CD14-positive monocyte (primary cell): ENCODE data around the gene TMEM135. TPM values are rescaled to one million over a fixed set of nuclear protein-coding genes. Genes with fewer than 3 reads are reported as not detected.

Source experiments
- DNase-seq, 3 donors: peaks; one replicate each; pipeline ENCODE4 v3.0.0-alpha.2; 2011 to 2022
- H2AFZ ChIP-seq: 2 replicates; pipeline ENCODE4 v1.6.0; 2012; ENCODE audit warnings: mild to moderate bottlenecking, low read depth, low read length, inconsistent platforms; ENCODE audit not compliant: insufficient read depth, poor library complexity, severe bottlenecking
- H3K27ac ChIP-seq, 2 donors: 1 replicate in 1 of 2; 2 replicates in 1 of 2; pipeline ENCODE4 v1.5.1; 2012 to 2013; ENCODE audit warnings: low read length in 2 of 2, control low read depth in 1 of 2, inconsistent platforms in 1 of 2, low read depth in 1 of 2, mild to moderate bottlenecking in 1 of 2
- H3K27me3 ChIP-seq, 2 donors: one replicate each; pipeline versions ENCODE4 v1.6.0 to v1.6.1; 2011 to 2013; ENCODE audit warnings: low read length in 2 of 2; ENCODE audit not compliant: control insufficient read depth in 2 of 2, insufficient read depth in 2 of 2
- H3K36me3 ChIP-seq, 2 donors: replicated peaks in 1 of 2; 1 replicate in 1 of 2; 2 replicates in 1 of 2; pipeline versions ENCODE4 v1.5.1 to v1.6.1; 2012 to 2013; ENCODE audit warnings: low read length in 2 of 2, control low read depth in 1 of 2, inconsistent platforms in 1 of 2, mild to moderate bottlenecking in 1 of 2; ENCODE audit not compliant: insufficient read depth in 2 of 2, control insufficient read depth in 1 of 2
- H3K4me1 ChIP-seq, 2 donors: 1 replicate in 1 of 2; 2 replicates in 1 of 2; pipeline versions ENCODE4 v1.5.1 to v1.6.1; 2012 to 2013; ENCODE audit warnings: low read length in 2 of 2, control low read depth in 1 of 2, inconsistent platforms in 1 of 2, mild to moderate bottlenecking in 1 of 2, moderate library complexity in 1 of 2; ENCODE audit not compliant: insufficient read depth in 2 of 2, control insufficient read depth in 1 of 2
- H3K4me2 ChIP-seq: replicated peaks from 2 replicates; pipeline ENCODE3; 2012; ENCODE audit warnings: low read length, moderate library complexity, mild to moderate bottlenecking; ENCODE audit not compliant: poor library complexity, severe bottlenecking; ENCODE audit errors: extremely low read depth
- H3K4me3 ChIP-seq, 3 experiments: fragments of 200-600 bp in 1 of 3; sonication (generic) in 1 of 3; replicated peaks in 1 of 3; 1 replicate in 2 of 3; 2 replicates in 1 of 3; pipeline ENCODE4 v1.5.1; 2011 to 2013; ENCODE audit warnings: low read length in 3 of 3, mild to moderate bottlenecking in 3 of 3, control low read depth in 2 of 3, low read depth in 2 of 3, inconsistent platforms in 1 of 3, moderate library complexity in 1 of 3
- H3K79me2 ChIP-seq: 2 replicates; pipeline ENCODE4 v1.6.0; 2012; ENCODE audit warnings: mild to moderate bottlenecking, control low read depth, inconsistent platforms, low read length, moderate library complexity; ENCODE audit not compliant: insufficient read depth
- H3K9ac ChIP-seq: 2 replicates; pipeline ENCODE4 v1.6.0; 2017; ENCODE audit warnings: low read length, mild to moderate bottlenecking; ENCODE audit not compliant: insufficient read depth, poor library complexity, severe bottlenecking
- H3K9me3 ChIP-seq, 2 donors: replicated peaks in 1 of 2; 1 replicate in 1 of 2; 2 replicates in 1 of 2; pipeline versions ENCODE4 v1.5.1 to v1.6.1; 2012 to 2013; ENCODE audit warnings: low read length in 2 of 2, control low read depth in 1 of 2; ENCODE audit not compliant: control insufficient read depth in 1 of 2, insufficient read depth in 1 of 2
- H4K20me1 ChIP-seq: 2 replicates; pipeline ENCODE4 v1.6.0; 2012; ENCODE audit warnings: mild to moderate bottlenecking, low read length, control low read depth, moderate library complexity; ENCODE audit not compliant: insufficient read depth
- H3K27ac Mint-ChIP-seq, 7 donors: one replicate each; pipeline ENCODE4 v1.8.0; 2020; ENCODE audit warnings: mild to moderate bottlenecking in 7 of 7, mixed read lengths in 7 of 7, moderate library complexity in 6 of 7, inconsistent platforms in 2 of 7
- H3K27me3 Mint-ChIP-seq, 3 donors: one replicate each; pipeline ENCODE4 v1.8.0; 2021 to 2022; ENCODE audit warnings: low read depth in 3 of 3, mild to moderate bottlenecking in 3 of 3, mixed read lengths in 3 of 3, moderate library complexity in 3 of 3, inconsistent platforms in 1 of 3
- H3K36me3 Mint-ChIP-seq, 2 donors: one replicate each; pipeline ENCODE4 v1.8.0; 2020; ENCODE audit warnings: mixed read lengths in 2 of 2, inconsistent platforms in 1 of 2, mild to moderate bottlenecking in 1 of 2
- H3K4me1 Mint-ChIP-seq: one replicate; pipeline ENCODE4 v1.8.0; 2020; ENCODE audit warnings: mild to moderate bottlenecking, mixed read lengths
- H3K4me3 Mint-ChIP-seq, 2 donors: one replicate each; pipeline ENCODE4 v1.8.0; 2020; ENCODE audit warnings: mild to moderate bottlenecking in 2 of 2, mixed read lengths in 2 of 2, moderate library complexity in 1 of 2
- H3K9me3 Mint-ChIP-seq, 7 donors: one replicate each; pipeline ENCODE4 v1.8.0; 2020 to 2022; ENCODE audit warnings: mixed read lengths in 7 of 7, mild to moderate bottlenecking in 6 of 7, moderate library complexity in 6 of 7, inconsistent platforms in 2 of 7
- WGBS: methylation state at CpG from one replicate; pipeline ENCODE4 v1.1.5; 2013; ENCODE audit warnings: missing lambda C conversion rate; ENCODE audit not compliant: insufficient coverage; 5-methylcytosine and 5-hydroxymethylcytosine counted together
- intact Hi-C, 2 donors: fragments of 100-400 bp; cut with micrococcal nuclease; formaldehyde crosslinking; loops; one replicate each; pipeline versions ENCODE4 v1.15.0 to v1.15.1; 2023
- polyA plus RNA-seq, 3 donors: library from polyadenylated mRNA; depleted of rRNA in 1 of 3; unstranded in 2 of 3; stranded (reverse) in 1 of 3; fragments of 300-500 nt in 2 of 3; fragments of >200 nt in 1 of 3; fragmentation: Illumina TruSeq in 2 of 3; gene quantifications; 1 replicate in 2 of 3; 2 replicates in 1 of 3; pipeline ENCODE4 v1.2.3, GENCODE V29; 2012 to 2021
- TF ChIP-seq, protein P1 (sequence below): fragments of 200-600 bp; IDR thresholded peaks from one replicate; pipeline ENCODE4 v1.8.0; 2022; ENCODE audit warnings: antibody characterized with exemption, mild to moderate bottlenecking

Gene TMEM135
- polyA plus RNA-seq, 3 donors, result 2.7 to 8.4 (median 5.9) TPM

DNA sequence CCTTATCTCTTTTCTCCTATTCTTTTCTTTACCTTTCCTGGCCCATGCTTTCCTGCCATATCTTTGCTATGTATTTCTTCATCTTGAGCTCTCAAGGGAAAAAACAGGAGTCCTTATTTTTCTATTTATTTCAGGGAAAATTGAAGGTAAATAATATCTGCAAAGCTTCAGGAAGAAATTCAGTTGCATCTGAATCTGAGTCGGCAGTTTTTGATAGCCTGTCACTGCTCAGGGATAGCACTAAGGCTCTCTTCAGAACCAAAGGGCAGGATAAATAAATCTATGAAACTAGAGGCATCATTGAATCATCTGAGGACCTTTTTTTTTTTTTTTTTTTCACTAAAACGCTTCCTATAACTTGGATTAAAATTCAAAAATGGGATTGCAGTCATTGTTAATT, 288.9 kb downstream of the TMEM135 start:
- H2AFZ ChIP-seq, result no peak overlapping the region
- no peaks in the 10 kb centered on the region for H4K20me1 ChIP-seq
- H3K9me3 ChIP-seq, result no peaks in the 10 kb centered on the region
- no peak for DNase-seq
- no peak overlapping the region for H3K27ac ChIP-seq
- H3K36me3 Mint-ChIP-seq, result peaks cover 0 to 6% of the 10 kb centered on the region in 2 donors
- H3K27me3 Mint-ChIP-seq, result no peaks in the 10 kb centered on the region
- TF ChIP-seq, protein P1, sequence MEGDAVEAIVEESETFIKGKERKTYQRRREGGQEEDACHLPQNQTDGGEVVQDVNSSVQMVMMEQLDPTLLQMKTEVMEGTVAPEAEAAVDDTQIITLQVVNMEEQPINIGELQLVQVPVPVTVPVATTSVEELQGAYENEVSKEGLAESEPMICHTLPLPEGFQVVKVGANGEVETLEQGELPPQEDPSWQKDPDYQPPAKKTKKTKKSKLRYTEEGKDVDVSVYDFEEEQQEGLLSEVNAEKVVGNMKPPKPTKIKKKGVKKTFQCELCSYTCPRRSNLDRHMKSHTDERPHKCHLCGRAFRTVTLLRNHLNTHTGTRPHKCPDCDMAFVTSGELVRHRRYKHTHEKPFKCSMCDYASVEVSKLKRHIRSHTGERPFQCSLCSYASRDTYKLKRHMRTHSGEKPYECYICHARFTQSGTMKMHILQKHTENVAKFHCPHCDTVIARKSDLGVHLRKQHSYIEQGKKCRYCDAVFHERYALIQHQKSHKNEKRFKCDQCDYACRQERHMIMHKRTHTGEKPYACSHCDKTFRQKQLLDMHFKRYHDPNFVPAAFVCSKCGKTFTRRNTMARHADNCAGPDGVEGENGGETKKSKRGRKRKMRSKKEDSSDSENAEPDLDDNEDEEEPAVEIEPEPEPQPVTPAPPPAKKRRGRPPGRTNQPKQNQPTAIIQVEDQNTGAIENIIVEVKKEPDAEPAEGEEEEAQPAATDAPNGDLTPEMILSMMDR, result no peak
- no peak overlapping the region for H3K27ac Mint-ChIP-seq
- H3K4me3 Mint-ChIP-seq, result no peak overlapping the region
- H3K4me1 ChIP-seq, result no peaks in the 10 kb centered on the region
- H3K9ac ChIP-seq, result no peak overlapping the region
- intact Hi-C loops, result no loop called here
- H3K9me3 Mint-ChIP-seq, result peaks cover 0 to 3% (median 0%) of the 10 kb centered on the region in 7 donors
- H3K4me2 ChIP-seq, result no peak overlapping the region
- no peak overlapping the region for H3K4me3 ChIP-seq
- no peaks in the 10 kb centered on the region for H3K79me2 ChIP-seq
- 100% methylated on average over 1 of the region's 2 CpGs for WGBS
- H3K36me3 ChIP-seq, result peaks cover 2 to 5% of the 10 kb centered on the region in 2 donors
- no peaks in the 10 kb centered on the region for H3K27me3 ChIP-seq
- no peaks in the 10 kb centered on the region for H3K4me1 Mint-ChIP-seq

- Mint-ChIP-seq H3K27ac (no peak overlapping the region), H3K4me3 (no peak overlapping the region), H3K4me1 (no peaks in the 10 kb centered on the region), H3K36me3 (no peaks in the 10 kb centered on the region), H3K27me3 (peaks cover 0 to 2% (median 2%) of the 10 kb centered on the region in 3 donors), H3K9me3 (peaks cover 0 to 5% (median 0%) of the 10 kb centered on the region in 7 donors)
- Histone ChIP-seq H3K9me3 (no peaks in the 10 kb centered on the region), H3K79me2 (no peaks in the 10 kb centered on the region), H3K36me3 (no peaks in the 10 kb centered on the region), H3K4me3 (no peak overlapping the region), H4K20me1 (no peaks in the 10 kb centered on the region), H3K4me1 (no peaks in the 10 kb centered on the region), H3K9ac (no peak overlapping the region), H3K4me2 (no peak overlapping the region), H2AFZ (no peak overlapping the region), H3K27me3 (no peaks in the 10 kb centered on the region), H3K27ac (no peak overlapping the region)
- intact Hi-C loops, result no loop called here
- WGBS, result no CpG with 5 or more reads among the region's 2 CpGs
- no peak for DNase-seq
- TF ChIP-seq, protein P1, result no peak
Measured at GRCh38 chr11:87329172-87329571, 291.4 kb downstream of the TMEM135 start.
